ENCODE results near the gene COX4I1. TPM values are rescaled to one million over a fixed set of nuclear protein-coding genes. Genes with fewer than 3 reads are reported as not detected.

The COX4I1 gene
- total RNA-seq, 3 donors from 2014 or later, result 355 to 425 (median 400) TPM

DNA sequence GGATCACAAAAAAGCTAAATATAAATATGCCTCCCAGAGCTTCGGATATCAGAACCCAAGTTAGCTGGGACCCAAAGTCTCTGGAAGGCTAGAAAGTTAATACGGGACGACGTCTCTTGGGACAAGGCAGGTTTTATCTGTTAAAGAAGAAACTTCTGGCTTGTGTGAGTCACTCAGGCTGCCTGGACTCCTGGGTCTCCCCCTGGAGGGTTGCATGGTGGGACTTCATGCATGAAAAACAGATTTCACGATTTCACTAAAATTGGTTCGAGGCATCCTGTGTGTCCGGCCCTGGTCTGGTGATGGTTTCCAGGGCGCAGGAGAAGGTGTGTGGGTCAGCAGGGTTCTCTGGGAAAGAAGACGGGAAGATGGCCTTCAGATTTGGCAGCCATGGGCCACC is 47.0 kb downstream of the COX4I1 start:
- Histone ChIP-seq H3K36me3 (no peaks in the 10 kb centered on the region), H3K27ac (no peak overlapping the region), H3K27me3 (peaks cover 0 to 45% of the 10 kb centered on the region in 2 donors), H3K4me1 (no peaks in the 10 kb centered on the region), H3K9me3 (peaks cover 0 to 6% of the 10 kb centered on the region in 2 donors), H3K4me3 (no peak overlapping the region)
- TF ChIP-seq, protein P1, sequence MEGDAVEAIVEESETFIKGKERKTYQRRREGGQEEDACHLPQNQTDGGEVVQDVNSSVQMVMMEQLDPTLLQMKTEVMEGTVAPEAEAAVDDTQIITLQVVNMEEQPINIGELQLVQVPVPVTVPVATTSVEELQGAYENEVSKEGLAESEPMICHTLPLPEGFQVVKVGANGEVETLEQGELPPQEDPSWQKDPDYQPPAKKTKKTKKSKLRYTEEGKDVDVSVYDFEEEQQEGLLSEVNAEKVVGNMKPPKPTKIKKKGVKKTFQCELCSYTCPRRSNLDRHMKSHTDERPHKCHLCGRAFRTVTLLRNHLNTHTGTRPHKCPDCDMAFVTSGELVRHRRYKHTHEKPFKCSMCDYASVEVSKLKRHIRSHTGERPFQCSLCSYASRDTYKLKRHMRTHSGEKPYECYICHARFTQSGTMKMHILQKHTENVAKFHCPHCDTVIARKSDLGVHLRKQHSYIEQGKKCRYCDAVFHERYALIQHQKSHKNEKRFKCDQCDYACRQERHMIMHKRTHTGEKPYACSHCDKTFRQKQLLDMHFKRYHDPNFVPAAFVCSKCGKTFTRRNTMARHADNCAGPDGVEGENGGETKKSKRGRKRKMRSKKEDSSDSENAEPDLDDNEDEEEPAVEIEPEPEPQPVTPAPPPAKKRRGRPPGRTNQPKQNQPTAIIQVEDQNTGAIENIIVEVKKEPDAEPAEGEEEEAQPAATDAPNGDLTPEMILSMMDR (IDR thresholded peaks at IDR 0.05), result no peak
- TF ChIP-seq POLR2AphosphoS5 (IDR thresholded peaks at IDR 0.05) (no peak), POLR2A (IDR thresholded peaks at IDR 0.05) (no peak)
- no peak for DNase-seq (ENCODE audit: low spot score in 2 of 2)
- intact Hi-C loops (cut with DNase I; ENCODE audit: low total_unique reads), result no loop called here

- no peaks in the 10 kb centered on the region for H3K36me3 ChIP-seq
- H3K27ac ChIP-seq, result no peak overlapping the region
- H3K4me3 ChIP-seq, result no peak overlapping the region
- intact Hi-C loops (cut with DNase I; ENCODE audit: low total_unique reads), result no loop called here
- no peak for TF ChIP-seq POLR2AphosphoS5 (IDR thresholded peaks at IDR 0.05)
- TF ChIP-seq, protein P1 (IDR thresholded peaks at IDR 0.05), result no peak
- no peak for TF ChIP-seq POLR2A (IDR thresholded peaks at IDR 0.05)
- no peak for DNase-seq (ENCODE audit: low spot score in 2 of 2)
- H3K4me1 ChIP-seq, result no peaks in the 10 kb centered on the region
- H3K27me3 ChIP-seq, result peaks cover 0 to 45% of the 10 kb centered on the region in 2 donors
- peaks cover 0 to 6% of the 10 kb centered on the region in 2 donors for H3K9me3 ChIP-seq
These were observed 47.5 kb downstream of the COX4I1 start for GRCh38 chr16:85847036-85847435.

DNA sequence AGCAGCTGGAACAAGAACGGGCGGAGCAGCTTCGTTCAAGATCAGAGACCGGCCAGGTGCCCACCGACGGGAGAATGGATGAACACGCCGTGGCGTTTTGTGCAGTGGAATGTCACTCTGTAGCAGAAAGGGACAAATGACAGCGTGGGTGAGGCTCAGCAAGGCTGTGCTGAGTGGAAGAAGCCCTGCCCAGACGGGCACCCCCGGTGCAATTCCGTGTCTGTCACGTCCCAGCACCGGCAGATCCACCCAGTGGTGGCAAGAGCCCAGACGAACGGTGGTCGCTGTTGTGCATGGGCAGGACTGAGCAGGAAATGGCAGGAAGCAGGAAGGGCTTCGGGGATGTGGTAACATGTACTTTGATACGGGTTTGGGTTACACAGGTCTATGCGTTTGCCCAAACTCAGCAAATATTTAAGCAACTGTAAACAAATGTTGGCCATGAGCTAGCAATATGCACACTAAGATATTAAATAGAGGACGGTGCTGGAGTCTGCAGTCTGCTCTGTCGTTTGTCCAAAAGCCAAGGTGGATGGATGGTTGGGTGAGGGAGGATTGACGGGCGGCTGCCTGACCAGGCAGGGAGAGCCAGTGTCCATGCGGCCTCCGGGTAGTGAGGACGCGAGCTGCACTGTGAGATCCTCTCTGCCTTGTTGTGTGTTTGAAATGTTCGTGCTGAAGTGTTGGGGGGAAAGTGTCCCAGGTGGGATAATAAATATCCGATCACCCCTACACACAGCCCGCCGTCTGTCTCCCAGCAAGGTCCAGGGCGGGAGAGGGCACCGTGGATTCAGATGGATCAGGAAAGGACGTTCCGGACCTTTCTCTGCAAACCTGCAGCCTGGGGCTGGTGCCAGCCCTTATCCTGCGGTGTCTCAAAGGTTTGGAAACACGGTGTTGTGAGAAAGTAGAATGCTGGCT is 48.4 kb downstream of the COX4I1 start:
- H3K36me3 ChIP-seq, result no peaks in the 10 kb centered on the region
- peaks cover 0 to 42% of the 10 kb centered on the region in 2 donors for H3K27me3 ChIP-seq
- intact Hi-C loops (cut with DNase I; ENCODE audit: low total_unique reads), result no loop called here
- no peak overlapping the region for H3K27ac ChIP-seq
- TF ChIP-seq, protein P1 (IDR thresholded peaks at IDR 0.05), result no peak
- TF ChIP-seq POLR2AphosphoS5 (IDR thresholded peaks at IDR 0.05), result no peak
- no peak for TF ChIP-seq POLR2A (IDR thresholded peaks at IDR 0.05)
- DNase-seq (ENCODE audit: low spot score in 2 of 2), result no peak
- H3K4me1 ChIP-seq, result no peaks in the 10 kb centered on the region
- H3K9me3 ChIP-seq, result peaks cover 0 to 1% of the 10 kb centered on the region in 2 donors
- no peak overlapping the region for H3K4me3 ChIP-seq

- Histone ChIP-seq H3K27ac (no peak overlapping the region), H3K4me3 (no peak overlapping the region), H3K9me3 (no peaks in the 10 kb centered on the region), H3K36me3 (no peaks in the 10 kb centered on the region), H3K4me1 (no peaks in the 10 kb centered on the region), H3K27me3 (peaks cover 0 to 34% of the 10 kb centered on the region in 2 donors)
- intact Hi-C loops (cut with DNase I; ENCODE audit: low total_unique reads), result no loop called here
- no peak for DNase-seq (ENCODE audit: low spot score in 2 of 2)
- TF ChIP-seq POLR2AphosphoS5 (IDR thresholded peaks at IDR 0.05) (no peak), POLR2A (IDR thresholded peaks at IDR 0.05) (no peak)
- TF ChIP-seq, protein P1 (IDR thresholded peaks at IDR 0.05), result no peak
These were observed 49.5 kb downstream of the COX4I1 start for GRCh38 chr16:85848986-85849385.

DNA sequence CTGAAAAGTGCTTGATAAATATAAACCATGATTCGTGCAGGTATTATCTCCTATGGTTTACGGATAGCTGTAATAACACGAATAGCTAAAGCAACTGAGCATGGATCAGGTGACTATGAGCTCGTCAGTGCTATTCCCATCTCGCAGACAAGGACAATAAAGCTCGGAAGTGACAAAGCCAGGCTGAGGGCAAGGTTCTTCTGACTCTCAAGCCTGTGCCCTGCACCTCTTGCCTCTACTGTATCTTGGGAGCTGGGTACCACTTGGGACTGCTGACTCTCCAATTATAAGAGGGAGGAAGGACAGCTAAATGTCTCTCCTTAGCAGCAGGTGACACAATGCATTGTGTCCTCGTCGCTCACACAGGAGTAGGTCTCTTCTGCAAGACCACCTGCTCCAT is 49.9 kb downstream of the COX4I1 start:
- intact Hi-C loops (cut with DNase I; ENCODE audit: low total_unique reads), result no loop called here
- no peak for TF ChIP-seq POLR2A (IDR thresholded peaks at IDR 0.05)
- H3K27ac ChIP-seq, result no peak overlapping the region

More for the DNA sequence above, 49.9 kb downstream of the COX4I1 start:
- Histone ChIP-seq H3K27me3 (peaks cover 0 to 34% of the 10 kb centered on the region in 2 donors), H3K9me3 (no peaks in the 10 kb centered on the region), H3K4me1 (no peaks in the 10 kb centered on the region), H3K36me3 (no peaks in the 10 kb centered on the region), H3K4me3 (no peak overlapping the region)
- DNase-seq (ENCODE audit: low spot score in 2 of 2), result no peak
